GM23338 (cell line): ENCODE results near the gene CCDC27. TPM values are rescaled to one million over a fixed set of nuclear protein-coding genes. Genes with fewer than 3 reads are reported as not detected.

Experiments used
- ATAC-seq: fragments of 200-7000 bp; cut with Tn5 transposase; 3 replicates; pipeline ENCODE4 v1.9.1; 2020
- DNase-seq: peaks from one replicate; pipeline ENCODE4 v3.0.0-alpha.2; 2015; ENCODE audit warnings: low spot score
- H2AFZ ChIP-seq: fragments of 200-600 bp; sonication (generic); 2 replicates; pipeline ENCODE4 v1.8.0; 2016; ENCODE audit warnings: antibody characterized with exemption, mild to moderate bottlenecking, moderate library complexity
- H3F3A ChIP-seq: fragments of 200-600 bp; sonication (generic); replicated peaks from 2 replicates; pipeline ENCODE4 v1.8.0; 2017; ENCODE audit warnings: antibody characterized with exemption, mixed run types, low read depth
- H3K27ac ChIP-seq: fragments of 200-600 bp; sonication (generic); 2 replicates; pipeline ENCODE4 v1.6.1; 2016; ENCODE audit warnings: low read depth
- H3K27me3 ChIP-seq: fragments of 200-600 bp; sonication (generic); 2 replicates; pipeline ENCODE4 v1.8.0; 2016; ENCODE audit warnings: mild to moderate bottlenecking, mixed run types, moderate library complexity; ENCODE audit not compliant: insufficient read depth
- H3K36me3 ChIP-seq: fragments of 200-600 bp; sonication (generic); 2 replicates; pipeline ENCODE4 v1.8.0; 2016; ENCODE audit warnings: mild to moderate bottlenecking; ENCODE audit not compliant: insufficient read depth
- H3K4me1 ChIP-seq: fragments of 200-600 bp; sonication (generic); 2 replicates; pipeline ENCODE4 v1.8.0; 2016; ENCODE audit warnings: mild to moderate bottlenecking, moderate library complexity; ENCODE audit not compliant: insufficient read depth
- H3K4me2 ChIP-seq: fragments of 200-600 bp; sonication (generic); 2 replicates; pipeline ENCODE4 v1.7.1; 2017; ENCODE audit warnings: mixed run types
- H3K4me3 ChIP-seq: fragments of 200-600 bp; sonication (generic); 2 replicates; pipeline ENCODE4 v1.6.1; 2016; ENCODE audit warnings: mixed run types
- H3K79me2 ChIP-seq: fragments of 200-600 bp; sonication (generic); replicated peaks from 2 replicates; pipeline ENCODE4 v1.8.0; 2017; ENCODE audit warnings: mild to moderate bottlenecking; ENCODE audit not compliant: insufficient read depth
- H3K9me2 ChIP-seq: fragments of 200-600 bp; sonication (generic); 2 replicates; pipeline ENCODE4 v1.8.0; 2017; ENCODE audit not compliant: insufficient read depth
- H4K20me1 ChIP-seq: fragments of 200-600 bp; sonication (generic); replicated peaks from 2 replicates; pipeline ENCODE4 v1.8.0; 2017; ENCODE audit warnings: mild to moderate bottlenecking; ENCODE audit not compliant: insufficient read depth
- H3K27ac Mint-ChIP-seq: 2 replicates; pipeline ENCODE4 v1.8.0; 2020; ENCODE audit warnings: inconsistent platforms, mild to moderate bottlenecking, moderate library complexity, mixed read lengths
- H3K27me3 Mint-ChIP-seq: 3 replicates; pipeline ENCODE4 v1.8.0; 2022; ENCODE audit warnings: low read depth, mild to moderate bottlenecking, moderate library complexity, mixed read lengths, inconsistent platforms; ENCODE audit not compliant: insufficient read depth, poor library complexity
- H3K36me3 Mint-ChIP-seq: 3 replicates; pipeline ENCODE4 v1.8.0; 2021; ENCODE audit warnings: low read depth, mild to moderate bottlenecking, inconsistent platforms, moderate library complexity, mixed read lengths
- H3K4me1 Mint-ChIP-seq: 3 replicates; pipeline ENCODE4 v1.8.0; 2020; ENCODE audit warnings: mild to moderate bottlenecking, inconsistent platforms, mixed read lengths
- H3K4me3 Mint-ChIP-seq: 3 replicates; pipeline ENCODE4 v1.8.0; 2021; ENCODE audit warnings: moderate library complexity, mild to moderate bottlenecking, inconsistent platforms, mixed read lengths
- H3K9me3 Mint-ChIP-seq: 3 replicates; pipeline ENCODE4 v1.8.0; 2020; ENCODE audit warnings: moderate library complexity, mild to moderate bottlenecking, inconsistent platforms, mixed read lengths
- CREB1 ChIP-seq: fragments of 250-450 bp; sonication (Bioruptor Pico); IDR thresholded peaks from 2 replicates; pipeline ENCODE4 v1.5.0; 2020; ENCODE audit warnings: low read depth, mild to moderate bottlenecking, moderate library complexity
- EZH2 ChIP-seq: fragments of 200-600 bp; sonication (generic); IDR thresholded peaks from one replicate; pipeline ENCODE4 v1.8.0; 2017; ENCODE audit warnings: antibody characterized with exemption, mild to moderate bottlenecking, low read depth; ENCODE audit not compliant: unreplicated experiment
- EZH2phosphoT487 ChIP-seq: fragments of 200-600 bp; sonication (generic); IDR thresholded peaks from one replicate; pipeline ENCODE4 v1.8.1; 2018; ENCODE audit warnings: antibody characterized with exemption; ENCODE audit not compliant: unreplicated experiment
- JUNB ChIP-seq: IDR thresholded peaks from one replicate; pipeline ENCODE4 v1.6.1; 2016; ENCODE audit warnings: antibody characterized with exemption; ENCODE audit not compliant: unreplicated experiment
- NANOG ChIP-seq: IDR thresholded peaks from 2 replicates; pipeline ENCODE4 v1.6.1; 2016; ENCODE audit warnings: antibody characterized with exemption, borderline replicate concordance
- POLR2AphosphoS5 ChIP-seq: IDR thresholded peaks from 2 replicates; pipeline ENCODE4 v1.6.1; 2016; ENCODE audit warnings: antibody characterized with exemption, low read depth
- STAT1 ChIP-seq: IDR thresholded peaks from one replicate; pipeline ENCODE4 v1.6.1; 2016; ENCODE audit warnings: antibody characterized with exemption; ENCODE audit not compliant: unreplicated experiment
- ZNF114 ChIP-seq: fragments of 250-450 bp; sonication (Bioruptor Pico); IDR thresholded peaks from 2 replicates; pipeline ENCODE4 v1.5.0; 2020; ENCODE audit warnings: mild to moderate bottlenecking, moderate library complexity
- ZNF331 ChIP-seq: fragments of 250-450 bp; sonication (Bioruptor Pico); IDR thresholded peaks from 2 replicates; pipeline ENCODE4 v1.5.0; 2020; ENCODE audit warnings: low read depth, mild to moderate bottlenecking, moderate library complexity
- polyA plus RNA-seq: library from polyadenylated mRNA; unstranded; fragments of >200 nt; fragmentation: Nextera tagmentation; extraction: Ambion mirVana; gene quantifications from 2 replicates; pipeline ENCODE4 v1.2.1, GENCODE V29; 2016
- total RNA-seq: library from RNA; depleted of rRNA; stranded (reverse); fragments of >200 nt; shearing (Covaris generic); gene quantifications from 2 replicates; pipeline ENCODE4 v1.2.3, GENCODE V29; 2014
- TF ChIP-seq, protein P1 (sequence below): fragments of 250-450 bp; sonication (Bioruptor Pico); IDR thresholded peaks from 2 replicates; pipeline ENCODE4 v1.5.0; 2020; ENCODE audit warnings: mild to moderate bottlenecking, moderate library complexity
- TF ChIP-seq, protein P2 (sequence below), 2 experiments: fragments of 200-600 bp in 1 of 2; sonication (generic) in 1 of 2; conservative IDR thresholded peaks; 2 replicates each; pipeline versions ENCODE4 v1.5.1 to v1.6.1; 2016 to 2017; ENCODE audit warnings: antibody characterized with exemption in 2 of 2, low read depth in 2 of 2, mild to moderate bottlenecking in 2 of 2, moderate library complexity in 1 of 2
- TF ChIP-seq, protein P3 (sequence below): IDR thresholded peaks from one replicate; pipeline ENCODE4 v1.6.1; 2018; ENCODE audit warnings: antibody characterized with exemption; ENCODE audit not compliant: unreplicated experiment
- TF ChIP-seq, protein P4 (sequence below): IDR thresholded peaks from 2 replicates; pipeline ENCODE4 v1.6.1; 2016; ENCODE audit warnings: antibody characterized with exemption

The CCDC27 gene
- total and polyA plus RNA-seq, 2 experiments from 2014 or later = 0.18 to 0.45 TPM

DNA sequence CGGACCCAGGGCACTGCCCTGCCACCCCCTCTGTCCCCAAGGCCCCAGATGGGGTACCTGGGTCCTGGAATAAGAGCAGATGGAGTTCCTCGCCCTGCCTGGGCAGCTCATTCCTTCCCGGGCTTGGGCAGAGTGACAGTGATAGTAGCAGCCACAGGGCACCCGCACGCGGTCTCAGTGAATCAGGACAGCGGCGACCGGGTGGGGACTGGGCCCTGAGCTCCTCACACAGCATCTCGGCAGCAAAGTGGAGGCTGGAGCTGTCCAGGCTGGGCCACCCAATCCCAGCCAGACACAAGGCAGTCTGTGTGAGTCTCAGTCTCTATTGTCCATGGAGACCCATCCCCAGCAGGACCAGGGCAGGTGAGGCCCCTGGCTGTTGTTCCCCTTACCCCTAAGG, 37.4 kb upstream of the CCDC27 start (continued):
- TF ChIP-seq JUNB (no peak), ZNF114 (CRISPR knock-in tag) (no peak), NANOG (no peak), POLR2AphosphoS5 (no peak)
- TF ChIP-seq, protein P1, sequence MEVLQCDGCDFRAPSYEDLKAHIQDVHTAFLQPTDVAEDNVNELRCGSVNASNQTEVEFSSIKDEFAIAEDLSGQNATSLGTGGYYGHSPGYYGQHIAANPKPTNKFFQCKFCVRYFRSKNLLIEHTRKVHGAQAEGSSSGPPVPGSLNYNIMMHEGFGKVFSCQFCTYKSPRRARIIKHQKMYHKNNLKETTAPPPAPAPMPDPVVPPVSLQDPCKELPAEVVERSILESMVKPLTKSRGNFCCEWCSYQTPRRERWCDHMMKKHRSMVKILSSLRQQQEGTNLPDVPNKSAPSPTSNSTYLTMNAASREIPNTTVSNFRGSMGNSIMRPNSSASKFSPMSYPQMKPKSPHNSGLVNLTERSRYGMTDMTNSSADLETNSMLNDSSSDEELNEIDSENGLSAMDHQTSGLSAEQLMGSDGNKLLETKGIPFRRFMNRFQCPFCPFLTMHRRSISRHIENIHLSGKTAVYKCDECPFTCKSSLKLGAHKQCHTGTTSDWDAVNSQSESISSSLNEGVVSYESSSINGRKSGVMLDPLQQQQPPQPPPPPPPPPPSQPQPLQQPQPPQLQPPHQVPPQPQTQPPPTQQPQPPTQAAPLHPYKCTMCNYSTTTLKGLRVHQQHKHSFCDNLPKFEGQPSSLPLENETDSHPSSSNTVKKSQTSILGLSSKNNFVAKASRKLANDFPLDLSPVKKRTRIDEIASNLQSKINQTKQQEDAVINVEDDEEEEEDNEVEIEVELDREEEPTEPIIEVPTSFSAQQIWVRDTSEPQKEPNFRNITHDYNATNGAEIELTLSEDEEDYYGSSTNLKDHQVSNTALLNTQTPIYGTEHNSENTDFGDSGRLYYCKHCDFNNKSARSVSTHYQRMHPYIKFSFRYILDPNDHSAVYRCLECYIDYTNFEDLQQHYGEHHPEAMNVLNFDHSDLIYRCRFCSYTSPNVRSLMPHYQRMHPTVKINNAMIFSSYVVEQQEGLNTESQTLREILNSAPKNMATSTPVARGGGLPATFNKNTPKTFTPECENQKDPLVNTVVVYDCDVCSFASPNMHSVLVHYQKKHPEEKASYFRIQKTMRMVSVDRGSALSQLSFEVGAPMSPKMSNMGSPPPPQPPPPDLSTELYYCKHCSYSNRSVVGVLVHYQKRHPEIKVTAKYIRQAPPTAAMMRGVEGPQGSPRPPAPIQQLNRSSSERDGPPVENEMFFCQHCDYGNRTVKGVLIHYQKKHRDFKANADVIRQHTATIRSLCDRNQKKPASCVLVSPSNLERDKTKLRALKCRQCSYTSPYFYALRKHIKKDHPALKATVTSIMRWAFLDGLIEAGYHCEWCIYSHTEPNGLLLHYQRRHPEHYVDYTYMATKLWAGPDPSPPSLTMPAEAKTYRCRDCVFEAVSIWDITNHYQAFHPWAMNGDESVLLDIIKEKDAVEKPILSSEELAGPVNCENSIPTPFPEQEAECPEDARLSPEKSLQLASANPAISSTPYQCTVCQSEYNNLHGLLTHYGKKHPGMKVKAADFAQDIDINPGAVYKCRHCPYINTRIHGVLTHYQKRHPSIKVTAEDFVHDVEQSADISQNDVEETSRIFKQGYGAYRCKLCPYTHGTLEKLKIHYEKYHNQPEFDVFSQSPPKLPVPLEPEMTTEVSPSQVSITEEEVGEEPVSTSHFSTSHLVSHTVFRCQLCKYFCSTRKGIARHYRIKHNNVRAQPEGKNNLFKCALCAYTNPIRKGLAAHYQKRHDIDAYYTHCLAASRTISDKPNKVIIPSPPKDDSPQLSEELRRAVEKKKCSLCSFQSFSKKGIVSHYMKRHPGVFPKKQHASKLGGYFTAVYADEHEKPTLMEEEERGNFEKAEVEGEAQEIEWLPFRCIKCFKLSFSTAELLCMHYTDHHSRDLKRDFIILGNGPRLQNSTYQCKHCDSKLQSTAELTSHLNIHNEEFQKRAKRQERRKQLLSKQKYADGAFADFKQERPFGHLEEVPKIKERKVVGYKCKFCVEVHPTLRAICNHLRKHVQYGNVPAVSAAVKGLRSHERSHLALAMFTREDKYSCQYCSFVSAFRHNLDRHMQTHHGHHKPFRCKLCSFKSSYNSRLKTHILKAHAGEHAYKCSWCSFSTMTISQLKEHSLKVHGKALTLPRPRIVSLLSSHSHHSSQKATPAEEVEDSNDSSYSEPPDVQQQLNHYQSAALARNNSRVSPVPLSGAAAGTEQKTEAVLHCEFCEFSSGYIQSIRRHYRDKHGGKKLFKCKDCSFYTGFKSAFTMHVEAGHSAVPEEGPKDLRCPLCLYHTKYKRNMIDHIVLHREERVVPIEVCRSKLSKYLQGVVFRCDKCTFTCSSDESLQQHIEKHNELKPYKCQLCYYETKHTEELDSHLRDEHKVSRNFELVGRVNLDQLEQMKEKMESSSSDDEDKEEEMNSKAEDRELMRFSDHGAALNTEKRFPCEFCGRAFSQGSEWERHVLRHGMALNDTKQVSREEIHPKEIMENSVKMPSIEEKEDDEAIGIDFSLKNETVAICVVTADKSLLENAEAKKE = no peak

DNA sequence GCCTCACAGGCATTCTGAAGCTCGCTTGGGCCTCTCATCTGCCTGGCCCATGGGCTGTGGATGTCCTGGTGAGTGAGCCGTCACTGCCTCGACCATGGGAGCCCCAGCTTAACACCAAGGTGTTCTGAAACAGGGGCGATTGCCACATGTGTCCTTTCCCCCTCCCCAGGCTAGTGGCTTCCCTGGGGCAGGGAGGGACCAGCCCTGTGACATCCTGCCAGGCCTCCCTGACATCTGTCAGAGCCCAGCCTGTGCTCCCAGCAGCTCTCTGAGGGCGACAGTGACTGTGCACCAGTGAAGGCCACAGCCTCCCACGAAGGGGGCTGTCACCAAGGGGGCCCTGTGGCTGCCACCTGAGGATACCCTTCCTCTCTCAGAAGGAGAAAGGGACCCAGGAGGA, 35.9 kb upstream of the CCDC27 start:
- ATAC-seq (no peak), DNase-seq (no peak)
- Mint-ChIP-seq H3K27me3 (peaks cover 14% of the 10 kb centered on the region), H3K36me3 (no peaks in the 10 kb centered on the region), H3K4me1 (peaks cover 14% of the 10 kb centered on the region), H3K4me3 (no peak overlapping the region), H3K27ac (no peak overlapping the region), H3K9me3 (no peaks in the 10 kb centered on the region)
- no peaks in the 10 kb centered on the region for H3K9me2 ChIP-seq
- no peaks in the 10 kb centered on the region for H3K79me2 ChIP-seq
- no peaks in the 10 kb centered on the region for H4K20me1 ChIP-seq
- no peaks in the 10 kb centered on the region for H3K27me3 ChIP-seq
- no peak overlapping the region for H3K4me3 ChIP-seq
- H3K4me2 ChIP-seq = no peak overlapping the region
- H3K36me3 ChIP-seq = no peaks in the 10 kb centered on the region
- no peak overlapping the region for H3K27ac ChIP-seq
- H3F3A ChIP-seq = no peaks in the 10 kb centered on the region
- H2AFZ ChIP-seq = no peak overlapping the region
- no peaks in the 10 kb centered on the region for H3K4me1 ChIP-seq
- TF ChIP-seq POLR2AphosphoS5 = no peak
- TF ChIP-seq EZH2 = no peak
- no peak for TF ChIP-seq STAT1
- no peak for TF ChIP-seq ZNF331 (CRISPR knock-in tag)
- TF ChIP-seq EZH2phosphoT487 = no peak
- TF ChIP-seq JUNB = no peak
- TF ChIP-seq CREB1 (CRISPR knock-in tag) = no peak
- TF ChIP-seq, protein P2, sequence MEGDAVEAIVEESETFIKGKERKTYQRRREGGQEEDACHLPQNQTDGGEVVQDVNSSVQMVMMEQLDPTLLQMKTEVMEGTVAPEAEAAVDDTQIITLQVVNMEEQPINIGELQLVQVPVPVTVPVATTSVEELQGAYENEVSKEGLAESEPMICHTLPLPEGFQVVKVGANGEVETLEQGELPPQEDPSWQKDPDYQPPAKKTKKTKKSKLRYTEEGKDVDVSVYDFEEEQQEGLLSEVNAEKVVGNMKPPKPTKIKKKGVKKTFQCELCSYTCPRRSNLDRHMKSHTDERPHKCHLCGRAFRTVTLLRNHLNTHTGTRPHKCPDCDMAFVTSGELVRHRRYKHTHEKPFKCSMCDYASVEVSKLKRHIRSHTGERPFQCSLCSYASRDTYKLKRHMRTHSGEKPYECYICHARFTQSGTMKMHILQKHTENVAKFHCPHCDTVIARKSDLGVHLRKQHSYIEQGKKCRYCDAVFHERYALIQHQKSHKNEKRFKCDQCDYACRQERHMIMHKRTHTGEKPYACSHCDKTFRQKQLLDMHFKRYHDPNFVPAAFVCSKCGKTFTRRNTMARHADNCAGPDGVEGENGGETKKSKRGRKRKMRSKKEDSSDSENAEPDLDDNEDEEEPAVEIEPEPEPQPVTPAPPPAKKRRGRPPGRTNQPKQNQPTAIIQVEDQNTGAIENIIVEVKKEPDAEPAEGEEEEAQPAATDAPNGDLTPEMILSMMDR (conservative IDR thresholded peaks at IDR 0.05; ENCODE audit: low read depth in 2 of 2) = no peak
- TF ChIP-seq, protein P3, sequence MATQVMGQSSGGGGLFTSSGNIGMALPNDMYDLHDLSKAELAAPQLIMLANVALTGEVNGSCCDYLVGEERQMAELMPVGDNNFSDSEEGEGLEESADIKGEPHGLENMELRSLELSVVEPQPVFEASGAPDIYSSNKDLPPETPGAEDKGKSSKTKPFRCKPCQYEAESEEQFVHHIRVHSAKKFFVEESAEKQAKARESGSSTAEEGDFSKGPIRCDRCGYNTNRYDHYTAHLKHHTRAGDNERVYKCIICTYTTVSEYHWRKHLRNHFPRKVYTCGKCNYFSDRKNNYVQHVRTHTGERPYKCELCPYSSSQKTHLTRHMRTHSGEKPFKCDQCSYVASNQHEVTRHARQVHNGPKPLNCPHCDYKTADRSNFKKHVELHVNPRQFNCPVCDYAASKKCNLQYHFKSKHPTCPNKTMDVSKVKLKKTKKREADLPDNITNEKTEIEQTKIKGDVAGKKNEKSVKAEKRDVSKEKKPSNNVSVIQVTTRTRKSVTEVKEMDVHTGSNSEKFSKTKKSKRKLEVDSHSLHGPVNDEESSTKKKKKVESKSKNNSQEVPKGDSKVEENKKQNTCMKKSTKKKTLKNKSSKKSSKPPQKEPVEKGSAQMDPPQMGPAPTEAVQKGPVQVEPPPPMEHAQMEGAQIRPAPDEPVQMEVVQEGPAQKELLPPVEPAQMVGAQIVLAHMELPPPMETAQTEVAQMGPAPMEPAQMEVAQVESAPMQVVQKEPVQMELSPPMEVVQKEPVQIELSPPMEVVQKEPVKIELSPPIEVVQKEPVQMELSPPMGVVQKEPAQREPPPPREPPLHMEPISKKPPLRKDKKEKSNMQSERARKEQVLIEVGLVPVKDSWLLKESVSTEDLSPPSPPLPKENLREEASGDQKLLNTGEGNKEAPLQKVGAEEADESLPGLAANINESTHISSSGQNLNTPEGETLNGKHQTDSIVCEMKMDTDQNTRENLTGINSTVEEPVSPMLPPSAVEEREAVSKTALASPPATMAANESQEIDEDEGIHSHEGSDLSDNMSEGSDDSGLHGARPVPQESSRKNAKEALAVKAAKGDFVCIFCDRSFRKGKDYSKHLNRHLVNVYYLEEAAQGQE = no peak
- no peak for TF ChIP-seq ZNF114 (CRISPR knock-in tag)
- TF ChIP-seq, protein P4, sequence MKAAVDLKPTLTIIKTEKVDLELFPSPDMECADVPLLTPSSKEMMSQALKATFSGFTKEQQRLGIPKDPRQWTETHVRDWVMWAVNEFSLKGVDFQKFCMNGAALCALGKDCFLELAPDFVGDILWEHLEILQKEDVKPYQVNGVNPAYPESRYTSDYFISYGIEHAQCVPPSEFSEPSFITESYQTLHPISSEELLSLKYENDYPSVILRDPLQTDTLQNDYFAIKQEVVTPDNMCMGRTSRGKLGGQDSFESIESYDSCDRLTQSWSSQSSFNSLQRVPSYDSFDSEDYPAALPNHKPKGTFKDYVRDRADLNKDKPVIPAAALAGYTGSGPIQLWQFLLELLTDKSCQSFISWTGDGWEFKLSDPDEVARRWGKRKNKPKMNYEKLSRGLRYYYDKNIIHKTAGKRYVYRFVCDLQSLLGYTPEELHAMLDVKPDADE = no peak
- TF ChIP-seq NANOG = no peak
